ENCODE measurements around the gene PGAM2.

The PGAM2 gene

GRCh38 chr7:44103566-44103922 is 38.2 kb upstream of the PGAM2 start:
- DNase-seq (ENCODE audit: low read depth), result no peak

- DNase-seq (ENCODE audit: low read depth), result no peak
Measured at GRCh38 chr7:44102846-44103565, 37.6 kb upstream of the PGAM2 start.

GRCh38 chr7:44101966-44102845 is 36.8 kb upstream of the PGAM2 start:
- no peak for DNase-seq (ENCODE audit: low read depth)

- no peak for DNase-seq (ENCODE audit: low read depth)
Measured at GRCh38 chr7:44101303-44101965, 36.1 kb upstream of the PGAM2 start.

GRCh38 chr7:44100458-44101302 is 35.3 kb upstream of the PGAM2 start:
- no peak for DNase-seq (ENCODE audit: low read depth)

GRCh38 chr7:44099669-44100068 is 34.3 kb upstream of the PGAM2 start:
- DNase-seq (ENCODE audit: low read depth), result no peak

- DNase-seq (ENCODE audit: low read depth), result no peak
Measured at GRCh38 chr7:44098092-44099068, 33.0 kb upstream of the PGAM2 start.

- DNase-seq (ENCODE audit: low read depth), result no peak
Measured at GRCh38 chr7:44097064-44097932, 31.9 kb upstream of the PGAM2 start.

- no peak for DNase-seq (ENCODE audit: low read depth)
Measured at GRCh38 chr7:44096326-44096881, 31.0 kb upstream of the PGAM2 start.

- no peak for DNase-seq (ENCODE audit: low read depth)
Measured at GRCh38 chr7:44095781-44096180, 30.4 kb upstream of the PGAM2 start.

GRCh38 chr7:44094883-44095592 is 29.7 kb upstream of the PGAM2 start:
- no peak for DNase-seq (ENCODE audit: low read depth)

- DNase-seq (ENCODE audit: low read depth), result no peak
Measured at GRCh38 chr7:44094365-44094764, 29.0 kb upstream of the PGAM2 start.

GRCh38 chr7:44093102-44093641 is 27.8 kb upstream of the PGAM2 start:
- no peak for DNase-seq (ENCODE audit: low read depth)

- no peak for DNase-seq (ENCODE audit: low read depth)
Measured at GRCh38 chr7:44087911-44088838, 22.8 kb upstream of the PGAM2 start.

- no peak for DNase-seq (ENCODE audit: low read depth)
Measured at GRCh38 chr7:44086627-44087026, 21.3 kb upstream of the PGAM2 start.

- no peak for DNase-seq (ENCODE audit: low read depth)
Measured at GRCh38 chr7:44085546-44085945, 20.2 kb upstream of the PGAM2 start.

GRCh38 chr7:44084701-44085100 is 19.3 kb upstream of the PGAM2 start:
- DNase-seq (ENCODE audit: low read depth), result no peak

All from activated T-helper 9 cell treated with anti-CD3 and anti-CD28 coated beads, Interleukin-2, amount 50 U/mL, for 16 hours (primary cell).